Coronary artery (tissue), 2 donors: ENCODE measurements around the gene SMIM5.
A peak's percentile ranks its signal among the peaks of the same experiment; 100 is the strongest.

Source experiments
- DNase-seq: peaks from one replicate; pipeline ENCODE4 v3.0.0-alpha.2; 2017; ENCODE audit warnings: low spot score
- H3K27ac ChIP-seq, 2 donors: fragments of 200-600 bp; sonication (generic); one replicate each; pipeline ENCODE4 v1.5.1; 2016 to 2019
- H3K4me3 ChIP-seq: fragments of 200-600 bp; sonication (generic); 2 replicates; pipeline ENCODE4 v1.5.1; 2016; ENCODE audit warnings: mild to moderate bottlenecking, moderate library complexity
- CTCF ChIP-seq: fragments of 200-600 bp; sonication (generic); IDR thresholded peaks from one replicate; pipeline ENCODE4 v1.5.1; 2019; ENCODE audit warnings: antibody characterized with exemption

Gene SMIM5

GRCh38 chr17:75645501-75645888, 12.3 kb downstream of the SMIM5 start:
- DNase-seq: no peak
- Histone ChIP-seq H3K27ac (peak overlapping the region in 1 of 2 donors; percentile 22), H3K4me3 (no peak overlapping the region)
- TF ChIP-seq CTCF: no peak

- Histone ChIP-seq H3K4me3 (no peak overlapping the region), H3K27ac (peak overlapping the region in 1 of 2 donors; percentile 22)
- peak; percentile 72 for DNase-seq
- no peak for TF ChIP-seq CTCF
Observed at GRCh38 chr17:75645889-75646637, 12.8 kb downstream of the SMIM5 start.

- H3K27ac ChIP-seq: no peak overlapping the region
- H3K4me3 ChIP-seq: no peak overlapping the region
- DNase-seq: no peak
- no peak for TF ChIP-seq CTCF
Observed at GRCh38 chr17:75646638-75646992, 13.4 kb downstream of the SMIM5 start.

GRCh38 chr17:75647061-75647460, 13.8 kb downstream of the SMIM5 start:
- H3K27ac ChIP-seq: no peak overlapping the region
- no peak for TF ChIP-seq CTCF
- no peak for DNase-seq
- no peak overlapping the region for H3K4me3 ChIP-seq

GRCh38 chr17:75647921-75648320, 14.7 kb downstream of the SMIM5 start:
- no peak for DNase-seq
- H3K27ac ChIP-seq: no peak overlapping the region
- no peak overlapping the region for H3K4me3 ChIP-seq
- TF ChIP-seq CTCF: no peak

GRCh38 chr17:75649687-75650086, 16.5 kb downstream of the SMIM5 start:
- DNase-seq: no peak
- no peak overlapping the region for H3K27ac ChIP-seq
- H3K4me3 ChIP-seq: no peak overlapping the region
- TF ChIP-seq CTCF: no peak

DNA sequence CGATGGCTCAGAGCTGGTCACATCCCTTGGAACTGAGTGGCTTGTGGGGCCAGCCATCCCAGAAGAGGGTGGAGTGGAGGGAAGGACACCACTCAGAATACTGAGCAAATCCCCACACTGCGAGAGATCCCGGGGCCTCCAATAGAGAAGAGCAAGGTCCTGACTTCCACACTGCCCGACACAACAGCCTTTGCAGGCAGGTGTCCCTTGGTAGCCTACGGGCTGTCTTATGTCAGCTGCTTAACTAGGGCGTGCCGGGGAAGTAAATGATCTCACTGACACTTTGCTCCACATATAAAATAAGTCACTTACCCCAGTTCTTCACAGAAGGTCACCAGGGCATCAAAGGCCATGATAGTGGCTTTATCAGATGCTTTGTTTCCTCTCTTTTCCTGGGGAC, 17.6 kb downstream of the SMIM5 start:
- no peak overlapping the region for H3K4me3 ChIP-seq
- DNase-seq: no peak
- no peak for TF ChIP-seq CTCF
- H3K27ac ChIP-seq: no peak overlapping the region
